GM12865 (cell line): ENCODE measurements around the gene KLHL29.

Experiments
- DNase-seq: peaks from one replicate; pipeline ENCODE4 v3.0.0; 2010; ENCODE audit warnings: low read depth
- H3K4me3 ChIP-seq: 2 replicates; pipeline ENCODE4 v1.5.1; 2011; ENCODE audit warnings: mild to moderate bottlenecking, low read depth, low read length, control low read depth
- CTCF ChIP-seq: IDR thresholded peaks from 2 replicates; pipeline ENCODE4 v1.5.1; 2011; ENCODE audit warnings: low read length, control low read depth, low read depth, inconsistent platforms; ENCODE audit not compliant: insufficient read depth; ENCODE audit errors: missing control alignments

Gene KLHL29

DNA sequence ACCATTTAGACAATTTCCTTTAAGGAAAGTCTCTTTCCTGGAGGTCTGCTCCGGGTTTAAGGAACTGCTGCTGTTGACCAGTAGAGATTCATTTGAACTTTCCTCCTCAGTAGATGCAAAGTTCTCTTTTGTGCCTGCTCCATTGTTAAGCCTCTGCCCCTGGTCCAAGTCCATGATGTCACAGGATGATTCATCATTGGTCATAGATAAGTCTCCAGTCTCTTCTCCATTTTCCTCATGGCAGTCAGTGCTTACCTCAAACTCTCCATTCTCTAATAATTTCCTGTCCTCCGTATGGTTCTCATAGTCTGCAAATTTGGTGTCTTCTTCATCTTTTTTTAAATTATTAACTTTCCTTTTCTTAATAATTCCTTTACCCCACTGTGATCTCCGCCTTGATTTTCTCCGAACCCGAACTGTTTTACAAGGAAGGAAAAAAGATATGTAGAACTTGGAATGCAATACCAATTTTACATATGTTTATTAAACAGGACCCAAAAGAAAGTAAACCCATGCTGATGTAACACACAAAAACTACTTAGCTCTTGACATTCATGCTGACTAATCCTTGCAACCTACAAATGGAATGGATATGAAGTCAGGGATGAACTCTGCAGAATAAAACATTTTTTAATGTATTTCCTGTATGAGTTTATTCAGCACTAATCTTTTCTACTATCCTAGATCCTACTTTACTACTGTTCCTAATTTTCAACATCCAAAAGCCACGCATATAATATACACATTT lies 372.9 kb downstream of the KLHL29 start:
- DNase-seq, result no peak
- H3K4me3 ChIP-seq, result no peak overlapping the region
- TF ChIP-seq CTCF, result no peak
